HG03521 (cell line): ENCODE data around the gene NOVA2.
"Not testable (repeated sequence)": the region's sequence is repeated elsewhere in the genome, so short reads cannot be mapped to it uniquely, and the experiment has no call there.

ENCODE experiments used
- ATAC-seq: cut with Tn5 transposase; IDR thresholded peaks from one replicate; pipeline ENCODE4 v1.9.1; 2021; ENCODE audit warnings: mild to moderate bottlenecking, moderate library complexity; ENCODE audit not compliant: unreplicated experiment

NOVA2 gene

GRCh38 chr19:45899253-45899652, 74.4 kb downstream of the NOVA2 start:
- no peak for ATAC-seq

- ATAC-seq = no peak
Observed at GRCh38 chr19:45897261-45897812, 76.3 kb downstream of the NOVA2 start.

- not testable (repeated sequence) for ATAC-seq
Observed at GRCh38 chr19:45895983-45896599, 77.6 kb downstream of the NOVA2 start.

DNA sequence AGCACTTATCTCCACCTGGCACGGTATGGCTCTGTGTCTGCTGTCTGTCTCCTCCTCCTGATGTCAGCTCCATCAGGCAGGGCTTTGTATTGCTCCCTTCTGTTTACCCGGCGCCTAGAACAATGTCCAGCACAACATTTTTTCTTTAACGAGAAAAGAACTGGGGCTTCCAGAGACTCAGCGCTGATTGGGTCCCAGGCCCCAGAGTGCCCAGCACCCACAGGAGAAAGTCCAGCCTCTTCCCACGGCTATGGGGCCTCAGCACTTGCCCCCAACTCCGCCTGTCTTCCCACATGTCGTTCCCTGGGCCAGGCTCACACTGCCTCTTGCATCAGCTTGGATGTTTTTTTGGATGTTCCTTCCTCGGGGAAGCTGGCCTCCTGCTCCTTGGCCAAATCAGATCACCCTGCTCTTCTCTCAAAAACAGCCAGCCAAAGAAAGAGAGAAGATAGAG, 78.1 kb downstream of the NOVA2 start:
- ATAC-seq = no peak

- ATAC-seq = no peak
Observed at GRCh38 chr19:45890877-45891276, 82.8 kb downstream of the NOVA2 start.

DNA sequence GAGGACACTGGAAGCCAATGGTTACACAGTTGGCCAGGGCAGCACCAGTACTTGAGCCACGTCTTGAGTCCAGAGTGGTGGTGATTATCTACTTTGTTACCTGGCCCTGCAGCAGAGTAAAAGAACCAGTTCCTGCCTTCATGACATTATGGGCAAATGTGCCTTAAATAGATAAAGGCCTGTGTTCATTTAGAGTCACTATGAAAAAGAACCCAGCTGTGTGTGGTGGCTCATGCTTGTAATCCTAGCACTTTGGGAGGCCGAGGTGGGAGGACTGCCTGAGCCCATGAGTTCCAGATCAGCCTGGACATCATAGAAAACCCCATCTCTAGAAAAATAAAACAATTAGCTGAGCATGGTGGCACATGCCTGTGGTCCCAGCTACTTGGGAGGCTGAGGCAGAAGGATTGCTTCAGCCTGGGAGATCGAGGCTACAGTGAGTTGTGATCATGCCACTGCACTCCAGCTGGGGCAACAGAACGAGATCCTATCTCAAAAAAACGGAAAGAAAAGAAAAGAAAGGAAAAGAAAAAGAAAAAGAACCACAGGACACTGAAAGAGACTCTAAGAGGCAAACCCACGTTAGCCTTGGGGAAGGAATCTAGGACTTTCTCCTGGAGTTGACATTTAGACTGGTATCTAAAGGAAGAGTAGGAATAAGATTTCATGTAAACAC, 84.3 kb downstream of the NOVA2 start:
- no peak for ATAC-seq

GRCh38 chr19:45887200-45887710, 86.4 kb downstream of the NOVA2 start:
- ATAC-seq = no peak

DNA sequence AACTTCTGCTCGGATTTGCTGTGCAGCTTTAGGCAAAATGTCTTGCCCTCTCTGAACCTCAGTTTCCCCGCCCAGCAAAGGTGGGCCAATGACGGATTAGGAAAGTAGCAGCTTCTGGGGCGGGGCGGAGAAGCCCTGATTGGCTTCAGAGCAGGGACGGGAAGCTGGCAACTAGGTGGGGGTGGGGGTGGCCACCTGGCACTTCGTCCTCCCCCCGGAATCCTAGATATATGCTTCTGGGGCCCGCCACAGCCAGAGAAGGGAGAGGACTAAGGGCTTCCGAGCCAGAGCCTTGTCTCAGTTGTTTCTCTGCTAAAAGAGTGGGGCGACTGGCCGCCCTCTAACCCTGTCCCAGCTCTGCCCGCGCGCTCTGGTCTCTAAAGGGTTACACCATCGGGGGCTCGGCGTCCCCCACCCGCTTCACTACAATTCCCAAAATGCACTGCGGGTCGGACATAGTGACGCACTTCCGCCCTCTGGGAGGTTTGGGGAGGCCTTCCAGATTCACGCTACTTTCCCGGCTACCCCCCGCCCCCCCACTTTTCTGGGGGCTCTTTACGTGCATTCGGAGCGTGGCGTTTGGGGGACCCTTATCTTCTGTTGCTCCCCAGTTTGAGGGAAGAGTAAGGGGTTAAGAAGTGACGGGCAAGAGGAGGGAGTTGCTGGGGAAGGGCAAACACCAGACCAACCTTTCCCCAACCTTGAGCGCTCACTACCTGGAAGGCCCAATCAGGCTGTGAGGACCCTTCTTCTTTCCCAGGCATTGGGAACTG, 87.1 kb downstream of the NOVA2 start:
- ATAC-seq = peak; percentile 54

DNA sequence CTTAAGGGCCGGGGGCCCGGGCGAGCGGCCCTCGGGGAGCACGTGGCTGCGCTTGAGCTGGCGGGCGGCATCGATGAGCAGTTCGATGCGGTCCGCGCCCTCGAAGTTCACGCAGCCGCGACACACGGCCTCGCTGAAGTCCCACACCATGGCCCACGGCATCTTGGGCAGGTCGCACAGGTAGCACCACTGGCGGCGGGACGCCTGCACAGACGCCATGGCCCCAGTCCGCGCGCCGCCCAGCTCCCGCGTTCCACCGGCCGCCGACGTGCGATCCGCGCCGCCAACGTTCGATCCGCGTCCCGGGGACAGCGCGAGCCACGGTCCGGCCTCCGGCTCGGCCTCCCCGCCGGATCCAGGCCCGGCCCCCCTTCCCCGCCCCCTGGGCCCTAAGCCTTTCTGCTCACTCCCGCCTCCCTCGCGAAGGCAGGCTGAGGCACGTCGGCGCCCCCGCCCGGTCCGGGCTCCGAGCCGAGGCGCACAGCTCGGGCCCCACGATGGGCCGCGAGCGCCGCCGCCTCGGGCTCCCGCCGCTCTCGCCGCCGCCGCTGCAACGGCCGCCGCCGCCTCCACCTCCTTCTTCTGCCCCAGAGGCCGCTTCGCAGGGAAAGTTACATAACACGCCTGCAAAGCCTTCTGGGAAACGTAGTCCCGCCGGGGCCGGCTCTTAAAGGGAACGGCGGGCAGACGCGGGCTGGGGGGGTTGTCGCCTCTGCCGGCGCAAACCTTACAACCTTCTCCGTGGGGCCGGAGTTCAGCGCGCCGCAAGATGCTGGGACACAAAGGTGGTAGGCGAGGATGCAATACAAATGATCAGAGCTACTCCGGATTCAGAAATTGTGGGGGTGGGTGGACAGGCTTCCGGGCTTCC, 87.9 kb downstream of the NOVA2 start, which contains the start of gene IRF2BP1:
TSS of gene IRF2BP1 (minus strand) at position 586 of the 871 bp plus-strand sequence. CDS start at position 219, 367 bp downstream.
- ATAC-seq = peak; percentile 42

GRCh38 chr19:45884682-45885555, 88.7 kb downstream of the NOVA2 start:
- ATAC-seq = peak; percentile 2

DNA sequence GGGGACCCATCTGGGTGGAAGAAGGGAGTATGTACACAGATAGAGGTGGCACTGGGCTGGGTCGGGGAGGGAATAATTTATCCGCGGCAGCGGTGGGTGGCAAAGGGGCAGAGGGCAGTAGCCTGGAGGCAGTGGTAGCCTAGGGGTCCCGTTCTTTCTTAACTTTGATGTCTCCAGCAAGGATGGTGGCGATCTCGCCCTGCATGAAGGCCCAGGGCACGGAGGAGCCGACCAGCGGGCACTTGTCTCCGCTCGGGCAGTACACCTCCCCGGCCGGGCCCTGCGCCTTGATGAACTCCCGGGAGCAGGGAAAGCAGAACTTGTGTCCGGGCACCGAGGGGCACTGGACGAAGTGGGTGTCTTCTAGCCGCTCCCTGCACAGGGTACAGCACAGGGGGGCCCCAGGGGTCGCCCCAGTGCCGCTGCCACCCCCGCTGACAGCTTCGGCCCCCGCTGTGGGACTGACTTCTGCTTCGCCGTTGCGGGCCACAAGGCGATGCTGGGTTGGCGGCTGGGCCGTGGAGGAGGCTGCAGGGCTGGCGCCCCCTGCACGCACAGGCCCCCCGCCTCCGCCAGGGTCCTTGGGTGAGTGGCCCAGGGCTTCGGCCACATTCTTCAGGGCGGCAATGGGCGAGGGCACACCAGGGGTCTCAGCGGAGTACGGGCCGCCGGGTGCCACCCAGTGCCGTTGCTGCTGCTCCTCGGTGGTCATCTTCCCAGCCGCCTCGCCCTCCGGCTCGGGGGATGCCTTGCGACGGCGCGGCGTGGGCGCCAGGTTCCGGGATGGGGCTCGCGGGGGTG, 89.6 kb downstream of the NOVA2 start:
- no peak for ATAC-seq
